ENCODE measurements around the gene USHBP1. TPM values are rescaled to one million over a fixed set of nuclear protein-coding genes. Genes with fewer than 3 reads are reported as not detected.

USHBP1 gene
- total and polyA plus RNA-seq, 2 donors (not counting 1 experiment from before 2014, with no cell fraction given): not detected

- Histone ChIP-seq H2AFZ (ENCODE audit: low read length) (no peak overlapping the region), H3K27ac (ENCODE audit: insufficient read depth, low read length) (no peak overlapping the region), H3K36me3 (ENCODE audit: control insufficient read depth, insufficient read depth, low read length) (peaks cover 14% of the 10 kb centered on the region), H3K9me3 (ENCODE audit: control insufficient read depth, insufficient read depth, low read depth, low read length) (no peaks in the 10 kb centered on the region), H3K4me2 (ENCODE audit: extremely low read depth, insufficient read depth, low read length) (no peak overlapping the region), H3K4me3 (replicated peaks in 1 of 4; ENCODE audit: control extremely low read depth in 1 of 4, insufficient read depth in 1 of 4, low read depth in 3 of 4, low read length in 4 of 4) (no peak overlapping the region), H3K27me3 (ENCODE audit: control insufficient read depth, insufficient read depth, low read length) (no peaks in the 10 kb centered on the region), H3K79me2 (ENCODE audit: control insufficient read depth, insufficient read depth, low read length) (peaks cover 38% of the 10 kb centered on the region), H3K9ac (ENCODE audit: insufficient read depth, low read length) (no peak overlapping the region), H3K4me1 (ENCODE audit: control insufficient read depth, extremely low read depth, insufficient read depth, low read length) (peaks cover 7% of the 10 kb centered on the region), H4K20me1 (ENCODE audit: control insufficient read depth, extremely low read depth, insufficient read depth, low read length) (no peaks in the 10 kb centered on the region)
- no peak for DNase-seq (ENCODE audit: low read depth in 2 of 2)
- no peak for TF ChIP-seq CTCF (conservative IDR thresholded peaks at IDR 0.05 in 1 of 2, IDR thresholded peaks at IDR 0.05 in 1 of 2; ENCODE audit: low read depth in 1 of 2, low read length in 2 of 2)
Observed at GRCh38 chr19:17312189-17313113, 47.9 kb upstream of the USHBP1 start.

DNA sequence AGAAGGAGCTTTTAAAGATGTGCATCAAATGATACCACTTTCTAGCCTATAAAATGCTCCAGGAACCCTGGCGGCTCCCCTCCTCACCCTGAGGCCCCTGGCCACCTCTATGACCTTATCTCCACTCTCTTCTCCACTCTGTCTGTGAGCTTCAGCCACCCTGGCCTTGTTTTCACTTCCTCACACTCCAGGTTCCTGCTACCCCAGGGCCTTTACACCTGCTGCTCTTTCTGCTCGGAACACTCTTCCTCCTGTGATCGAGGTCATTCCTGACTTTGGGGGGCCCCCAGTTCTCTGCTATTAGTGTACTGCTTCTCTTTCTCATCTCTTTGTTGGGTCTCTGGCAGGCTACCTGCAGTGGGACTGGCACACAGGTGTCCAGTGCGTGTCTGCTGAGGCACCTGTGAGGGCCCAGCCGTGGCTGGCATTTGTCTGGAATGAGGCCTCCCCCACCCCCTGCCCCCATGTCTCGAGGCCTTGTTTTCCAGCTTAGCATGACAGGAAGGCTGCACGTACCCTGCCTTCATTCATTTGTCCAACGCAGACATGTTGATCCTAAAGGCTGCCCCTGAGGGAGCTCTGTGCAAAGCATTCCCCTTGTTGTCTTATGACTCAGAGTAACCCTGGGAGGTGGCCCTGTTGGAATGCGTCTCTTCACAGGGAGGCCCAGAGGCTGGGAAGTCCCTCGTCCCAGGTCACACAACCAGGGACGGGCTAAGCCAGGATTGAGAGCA, 47.1 kb upstream of the USHBP1 start:
- Histone ChIP-seq H3K9me3 (ENCODE audit: control insufficient read depth, insufficient read depth, low read depth, low read length) (no peaks in the 10 kb centered on the region), H3K9ac (ENCODE audit: insufficient read depth, low read length) (no peak overlapping the region), H3K36me3 (ENCODE audit: control insufficient read depth, insufficient read depth, low read length) (peaks cover 14% of the 10 kb centered on the region), H3K27ac (ENCODE audit: insufficient read depth, low read length) (no peak overlapping the region), H3K4me2 (ENCODE audit: extremely low read depth, insufficient read depth, low read length) (no peak overlapping the region), H3K4me3 (replicated peaks in 1 of 4; ENCODE audit: control extremely low read depth in 1 of 4, insufficient read depth in 1 of 4, low read depth in 3 of 4, low read length in 4 of 4) (no peak overlapping the region), H3K4me1 (ENCODE audit: control insufficient read depth, extremely low read depth, insufficient read depth, low read length) (peaks cover 7% of the 10 kb centered on the region), H3K27me3 (ENCODE audit: control insufficient read depth, insufficient read depth, low read length) (no peaks in the 10 kb centered on the region), H3K79me2 (ENCODE audit: control insufficient read depth, insufficient read depth, low read length) (peaks cover 38% of the 10 kb centered on the region), H2AFZ (ENCODE audit: low read length) (no peak overlapping the region), H4K20me1 (ENCODE audit: control insufficient read depth, extremely low read depth, insufficient read depth, low read length) (no peaks in the 10 kb centered on the region)
- peak in 1 of 2 donors; percentile 72 for DNase-seq (ENCODE audit: low read depth in 2 of 2)
- no peak for TF ChIP-seq CTCF (conservative IDR thresholded peaks at IDR 0.05 in 1 of 2, IDR thresholded peaks at IDR 0.05 in 1 of 2; ENCODE audit: low read depth in 1 of 2, low read length in 2 of 2)
- TF ChIP-seq EZH2 (IDR thresholded peaks at IDR 0.05; ENCODE audit: low read length, missing control alignments): no peak

DNA sequence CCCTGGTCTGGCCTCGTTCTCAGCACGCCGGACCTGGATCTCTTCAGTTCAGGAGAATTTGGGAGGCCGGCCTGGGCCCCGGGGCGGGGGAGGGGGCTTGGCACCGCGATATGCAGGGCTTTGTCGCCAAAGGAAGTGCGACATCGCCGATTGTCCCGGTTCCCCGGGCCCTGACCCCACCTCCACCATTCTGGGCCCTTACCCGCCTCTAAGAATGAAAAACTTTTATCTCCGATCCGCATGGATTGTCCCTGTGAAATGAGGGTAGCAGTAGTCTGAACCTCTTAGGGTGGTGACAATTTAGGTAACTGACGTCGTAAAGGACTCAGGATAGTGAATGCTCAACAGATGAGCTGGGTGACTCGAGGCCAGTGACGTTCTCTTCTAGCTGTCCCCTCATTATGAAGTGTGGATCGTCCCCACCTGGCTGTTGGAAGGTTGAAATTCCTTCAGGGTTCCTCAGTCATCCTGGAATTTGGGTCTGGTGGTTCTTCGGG, 45.5 kb upstream of the USHBP1 start:
- H3K9me3 ChIP-seq (ENCODE audit: control insufficient read depth, insufficient read depth, low read depth, low read length): no peaks in the 10 kb centered on the region
- peaks cover 38% of the 10 kb centered on the region for H3K79me2 ChIP-seq (ENCODE audit: control insufficient read depth, insufficient read depth, low read length)
- peak overlapping the region; percentile 76 for H3K27ac ChIP-seq (ENCODE audit: insufficient read depth, low read length)
- H3K27me3 ChIP-seq (ENCODE audit: control insufficient read depth, insufficient read depth, low read length): no peaks in the 10 kb centered on the region
- no peaks in the 10 kb centered on the region for H4K20me1 ChIP-seq (ENCODE audit: control insufficient read depth, extremely low read depth, insufficient read depth, low read length)
- TF ChIP-seq EZH2 (IDR thresholded peaks at IDR 0.05; ENCODE audit: low read length, missing control alignments) (no peak), CTCF (conservative IDR thresholded peaks at IDR 0.05 in 1 of 2, IDR thresholded peaks at IDR 0.05 in 1 of 2; ENCODE audit: low read depth in 1 of 2, low read length in 2 of 2) (no peak)
- H3K4me2 ChIP-seq (ENCODE audit: extremely low read depth, insufficient read depth, low read length): peak overlapping the region; percentile 92
- DNase-seq (ENCODE audit: low read depth in 2 of 2): no peak
- H3K9ac ChIP-seq (ENCODE audit: insufficient read depth, low read length): peak overlapping the region; percentile 78
- H3K36me3 ChIP-seq (ENCODE audit: control insufficient read depth, insufficient read depth, low read length): peaks cover 8% of the 10 kb centered on the region
- peaks cover 7% of the 10 kb centered on the region for H3K4me1 ChIP-seq (ENCODE audit: control insufficient read depth, extremely low read depth, insufficient read depth, low read length)
- peak overlapping the region; percentile 85 to 98 (median 92) for H3K4me3 ChIP-seq (replicated peaks in 1 of 4; ENCODE audit: control extremely low read depth in 1 of 4, insufficient read depth in 1 of 4, low read depth in 3 of 4, low read length in 4 of 4)
- H2AFZ ChIP-seq (ENCODE audit: low read length): no peak overlapping the region

Data from fibroblast of lung (primary cell).